ENCODE measurements around the gene GPR18.

GPR18 gene, protein sequence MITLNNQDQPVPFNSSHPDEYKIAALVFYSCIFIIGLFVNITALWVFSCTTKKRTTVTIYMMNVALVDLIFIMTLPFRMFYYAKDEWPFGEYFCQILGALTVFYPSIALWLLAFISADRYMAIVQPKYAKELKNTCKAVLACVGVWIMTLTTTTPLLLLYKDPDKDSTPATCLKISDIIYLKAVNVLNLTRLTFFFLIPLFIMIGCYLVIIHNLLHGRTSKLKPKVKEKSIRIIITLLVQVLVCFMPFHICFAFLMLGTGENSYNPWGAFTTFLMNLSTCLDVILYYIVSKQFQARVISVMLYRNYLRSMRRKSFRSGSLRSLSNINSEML

DNA sequence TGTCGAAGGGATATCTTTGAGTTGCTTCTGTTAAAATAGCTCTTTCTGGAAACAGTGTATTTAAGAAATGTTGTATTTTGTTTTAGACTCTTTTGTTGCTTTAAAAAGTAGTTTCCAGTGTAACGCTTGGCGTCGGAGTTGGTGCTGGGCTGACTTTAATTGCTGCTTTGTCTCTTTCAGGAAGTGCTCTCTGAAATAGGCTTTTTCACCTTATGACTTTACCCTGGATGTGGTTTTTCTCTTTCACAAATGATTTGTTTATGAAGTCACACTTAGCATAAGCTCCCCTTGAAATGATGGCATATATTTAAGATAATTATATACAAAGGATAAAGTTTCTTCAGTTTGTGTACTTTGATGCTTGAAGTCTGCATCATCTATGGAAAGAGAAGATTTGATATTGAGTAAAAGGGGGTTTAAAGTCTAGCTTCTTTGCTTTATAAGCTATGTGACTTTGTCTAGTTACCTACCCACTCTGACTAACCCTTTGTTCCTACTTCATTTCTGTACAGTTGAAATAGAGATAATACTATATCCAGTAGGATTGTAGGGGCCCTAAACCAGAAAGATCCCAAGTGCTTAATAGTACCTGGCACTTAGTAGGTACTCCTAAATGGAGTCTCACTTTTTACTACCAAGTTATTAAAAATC lies at the start of gene GPR18:
TSS of gene GPR18 (minus strand) at position 170 of the 651 bp plus-strand sequence. CDS start 2,507 bp downstream, outside the sequence.
- no peak for DNase-seq (ENCODE audit: low read depth in 2 of 2)

DNA sequence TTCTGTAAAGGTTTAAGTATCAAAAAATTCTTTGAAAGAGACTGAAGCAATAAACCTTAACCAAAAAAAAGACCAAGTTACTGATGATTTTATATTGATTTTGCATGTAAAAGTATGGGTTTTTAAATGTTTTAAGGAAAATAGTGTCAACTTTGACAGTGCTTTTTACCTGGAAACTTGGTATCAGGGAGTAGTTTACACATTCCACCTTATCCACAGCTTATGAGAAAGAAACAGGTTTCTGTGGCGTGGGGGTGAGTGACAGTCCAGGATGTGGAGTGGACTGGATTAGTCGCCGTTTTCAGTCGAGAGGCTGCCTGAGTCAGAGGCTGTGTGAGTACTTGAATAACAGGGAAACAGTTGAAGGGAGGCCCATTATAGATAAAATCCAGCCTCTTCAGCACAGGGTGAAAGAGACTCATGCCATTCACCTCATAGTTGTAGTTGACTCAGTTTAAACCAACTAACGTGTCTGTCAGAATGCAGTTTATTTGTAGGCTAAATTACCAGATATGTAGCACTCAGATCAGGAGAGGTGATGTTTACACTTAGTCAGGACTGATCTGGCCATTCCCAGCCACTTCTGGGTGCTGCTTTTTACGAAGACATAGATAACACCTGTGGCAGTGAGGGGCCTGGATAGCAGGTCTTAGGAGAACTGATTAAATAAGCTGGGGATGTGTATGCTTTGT lies 49.6 kb upstream of the GPR18 start:
- DNase-seq (ENCODE audit: low read depth in 2 of 2), result peak; percentile 59 to 75

DNA sequence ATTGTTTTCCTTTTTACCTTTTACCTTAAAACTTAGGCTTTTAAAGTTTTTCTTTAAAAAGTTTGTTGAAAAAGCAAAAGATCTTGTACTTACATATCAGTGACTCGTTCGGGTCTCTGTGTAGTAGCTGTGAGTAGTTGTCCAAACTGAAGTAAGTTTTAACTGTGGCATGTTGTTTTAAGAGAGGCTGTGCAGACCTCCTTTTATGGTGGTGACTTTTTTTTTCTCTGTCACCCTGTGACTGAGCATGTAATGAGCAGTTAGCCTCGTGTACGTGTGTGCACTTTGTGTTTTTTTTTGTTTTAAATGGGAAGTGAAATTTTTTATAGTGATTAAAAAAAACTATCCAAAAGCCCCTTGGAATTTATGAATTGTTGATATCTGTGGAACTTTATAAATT lies 49.1 kb upstream of the GPR18 start, which contains the start of gene GPR183:
TSS of gene GPR183 (minus strand) at position 153 of the 400 bp plus-strand sequence. CDS start 11,254 bp downstream, outside the sequence.
- no peak for DNase-seq (ENCODE audit: low read depth in 2 of 2)

DNA sequence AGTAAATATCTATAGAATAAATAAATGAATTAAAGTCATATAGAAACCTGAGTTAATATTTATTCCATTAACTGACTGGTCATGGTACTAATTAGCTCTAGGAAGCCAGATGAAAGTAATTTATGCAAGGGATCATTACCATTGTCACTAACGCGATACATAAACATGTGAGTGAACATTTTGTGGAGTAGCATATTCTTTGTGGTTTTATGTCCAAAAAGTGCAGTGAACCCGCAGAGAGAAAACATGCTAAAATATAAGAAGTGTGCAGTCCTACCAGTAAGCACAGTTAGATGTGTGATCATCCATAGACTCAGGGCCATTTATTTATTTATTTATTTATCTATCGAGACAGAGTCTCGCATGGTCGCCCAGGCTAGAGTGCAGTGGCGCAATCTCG lies 47.4 kb upstream of the GPR18 start:
- no peak for DNase-seq (ENCODE audit: low read depth in 2 of 2)

DNA sequence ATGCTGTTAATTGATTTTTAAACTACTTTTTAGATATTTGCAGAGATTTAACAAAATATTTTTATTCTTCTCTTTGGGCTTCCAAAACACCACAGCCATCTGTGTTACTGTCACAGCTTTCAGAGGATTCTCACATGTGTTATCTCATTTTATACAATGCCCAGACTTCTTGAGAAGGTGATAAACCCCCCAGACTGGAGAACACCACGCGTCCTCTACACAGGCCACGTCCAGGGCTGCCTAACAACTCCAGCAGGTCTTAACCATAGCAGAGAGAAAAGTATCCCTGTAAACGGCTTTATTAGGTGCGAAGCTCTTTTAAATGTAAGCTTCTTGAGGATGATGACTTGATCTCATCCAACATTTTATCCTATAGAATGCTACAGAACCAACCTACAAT lies 47.0 kb upstream of the GPR18 start:
- DNase-seq (ENCODE audit: low read depth in 2 of 2), result no peak

DNA sequence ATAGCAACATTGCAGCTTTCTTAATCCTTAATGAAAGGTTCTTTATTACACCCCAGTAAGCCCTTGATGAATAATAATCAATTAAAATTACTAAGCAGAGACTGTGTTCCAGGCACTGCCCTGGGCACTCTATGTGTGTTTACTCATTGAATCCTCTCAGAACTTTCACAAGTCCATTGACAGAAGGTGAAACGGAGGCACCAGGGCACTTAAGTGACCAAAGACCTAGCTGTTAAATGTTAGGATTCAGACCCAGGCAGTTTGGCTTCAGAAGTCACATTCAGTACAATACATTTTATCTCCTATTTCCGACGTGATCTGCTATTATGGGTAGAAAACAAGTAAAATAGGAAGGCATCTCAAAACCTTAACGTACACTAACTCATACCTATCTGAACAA lies 46.4 kb upstream of the GPR18 start:
- DNase-seq (ENCODE audit: low read depth in 2 of 2), result no peak

DNA sequence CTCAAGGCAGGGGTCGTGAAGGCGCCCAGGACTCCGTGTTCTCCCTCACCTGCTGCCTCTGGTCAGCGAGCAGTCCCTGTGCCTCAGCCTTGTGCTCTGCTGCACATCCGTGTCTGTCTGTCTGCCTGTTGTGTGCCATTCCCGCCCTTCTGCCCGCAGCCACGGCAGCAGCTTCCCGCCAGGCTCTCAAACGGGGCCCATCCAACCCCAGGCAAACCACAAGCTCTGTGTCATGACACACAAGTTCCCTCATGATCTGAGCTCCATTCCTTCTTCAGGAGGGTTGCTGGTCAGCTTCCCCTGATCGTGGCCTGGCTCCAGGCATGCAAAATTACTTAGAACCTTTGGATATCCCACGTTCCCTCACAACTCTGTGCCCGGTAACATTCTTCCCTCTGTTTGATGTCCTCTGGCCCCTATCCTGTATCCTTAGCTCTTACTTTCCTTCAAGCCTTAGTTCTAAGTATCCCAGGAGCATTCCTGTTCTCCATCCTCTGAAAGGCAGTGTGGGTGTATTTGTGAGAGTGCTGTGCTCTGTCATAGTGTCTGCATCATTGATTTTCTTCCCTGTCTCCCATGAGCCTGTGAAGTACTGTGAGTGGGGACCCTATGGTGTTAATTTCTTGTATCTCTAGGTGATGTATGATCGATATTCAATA lies 45.8 kb upstream of the GPR18 start:
- peak in 1 of 2 experiments; percentile 60 for DNase-seq (ENCODE audit: low read depth in 2 of 2)

DNA sequence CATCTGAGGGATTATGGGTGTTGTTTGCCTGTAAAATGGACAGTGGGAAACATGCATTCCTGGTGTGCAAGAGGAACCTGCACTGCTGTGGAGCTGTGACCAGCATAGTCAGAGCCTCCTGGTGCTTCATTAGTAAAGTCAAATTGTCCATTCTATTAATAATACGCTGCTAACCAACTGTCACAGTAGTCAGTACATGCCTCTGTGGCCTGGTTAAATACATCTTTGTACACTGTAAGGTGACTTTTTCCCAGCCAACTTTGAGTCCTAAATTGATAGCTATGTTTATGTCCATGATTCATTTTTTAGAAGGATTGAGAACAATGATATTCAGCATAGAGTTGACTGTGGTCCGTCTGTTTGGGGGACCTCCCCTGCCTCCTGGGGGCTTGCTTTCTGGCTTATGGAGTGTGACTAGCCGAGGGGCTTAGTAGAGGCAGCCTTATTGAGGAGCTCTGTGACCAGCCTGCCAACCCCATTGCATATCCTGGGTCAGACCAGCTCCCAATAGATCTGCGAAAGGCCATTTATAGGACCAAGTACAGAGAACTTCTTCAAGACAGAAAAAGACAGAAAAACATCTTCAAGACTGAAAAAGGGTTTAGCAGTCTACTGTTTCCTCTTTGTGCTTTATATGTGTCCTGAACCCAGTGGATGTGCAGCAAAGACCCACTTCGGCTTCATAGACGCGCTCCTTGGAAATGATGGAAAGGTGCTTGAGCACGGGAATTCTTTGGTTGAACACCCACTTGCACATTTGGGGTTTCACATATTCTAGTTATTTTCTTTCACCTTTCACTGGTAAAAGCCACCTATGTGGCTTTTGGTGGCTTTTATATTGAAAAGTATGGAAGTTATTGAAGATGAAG lies 44.7 kb upstream of the GPR18 start:
- DNase-seq (ENCODE audit: low read depth in 2 of 2), result no peak

DNA sequence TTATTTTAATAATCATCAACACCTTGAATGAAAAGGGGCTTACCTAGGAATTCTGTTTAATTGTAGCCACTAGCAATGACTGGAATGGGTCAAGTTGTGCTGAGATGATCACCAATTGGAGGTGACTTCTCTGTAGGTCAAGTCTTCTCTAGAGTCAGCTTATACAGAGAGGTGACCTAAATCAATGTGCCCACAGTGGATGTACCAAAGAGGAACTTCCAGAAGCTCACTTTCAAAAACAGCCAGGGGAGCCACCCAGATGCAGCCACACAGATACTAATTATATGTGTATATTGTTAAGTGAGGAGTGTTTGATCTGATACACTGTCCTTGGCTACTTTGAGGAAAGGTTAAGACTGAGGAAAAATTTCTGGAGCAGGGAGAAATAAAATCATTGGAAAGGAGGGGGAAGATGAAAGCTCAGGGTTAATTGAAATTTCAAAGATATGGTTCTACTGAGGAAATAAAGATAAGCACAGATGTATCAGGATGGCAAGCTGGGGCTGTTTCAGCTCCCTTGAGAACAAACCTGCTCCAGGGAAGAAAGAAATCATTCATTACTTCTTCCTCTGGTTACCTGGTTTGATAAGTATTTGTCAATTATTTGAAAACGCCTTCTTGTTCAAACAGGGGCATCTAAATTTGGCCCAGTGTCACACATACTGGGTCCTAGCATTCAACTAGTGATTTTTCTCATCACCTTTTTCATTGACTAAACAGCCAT lies 43.9 kb upstream of the GPR18 start:
- DNase-seq (ENCODE audit: low read depth in 2 of 2), result no peak

DNA sequence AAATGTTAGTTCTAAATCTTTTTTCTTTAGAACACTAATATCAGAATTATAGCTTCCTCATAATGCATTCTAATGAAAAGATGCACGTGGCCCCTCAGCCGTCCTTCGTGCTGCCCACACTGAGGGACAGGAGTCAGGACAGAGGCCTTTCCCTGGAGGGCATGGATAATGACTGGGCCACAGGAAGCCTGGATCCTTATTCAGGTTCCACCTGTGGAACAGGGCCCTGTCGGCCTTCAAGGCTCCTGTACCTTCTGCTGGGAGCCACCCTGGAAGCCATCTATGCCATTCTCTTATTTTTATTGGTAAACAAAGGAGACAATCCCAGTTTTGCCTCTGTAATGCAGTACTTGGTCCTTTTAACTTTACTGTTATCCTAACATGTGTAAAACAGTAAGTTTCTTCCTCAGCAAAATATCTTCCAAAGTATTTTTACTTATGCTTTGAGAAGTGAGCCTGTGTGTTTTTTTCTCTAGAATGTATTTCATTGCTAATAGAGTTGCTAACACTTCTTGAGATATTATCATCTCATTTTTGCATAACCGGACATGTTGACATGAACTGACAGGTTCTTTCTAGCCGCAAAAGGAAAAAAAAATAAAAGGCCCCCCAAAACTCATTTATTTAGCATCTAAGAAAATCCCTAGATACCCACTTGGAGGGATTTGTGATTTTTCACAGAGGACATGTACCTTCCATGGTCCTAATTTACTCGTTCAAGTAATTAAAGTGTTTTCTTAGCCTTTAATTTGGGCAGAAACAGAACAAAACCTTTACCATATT lies 43.1 kb upstream of the GPR18 start:
- DNase-seq (ENCODE audit: low read depth in 2 of 2), result no peak

DNA sequence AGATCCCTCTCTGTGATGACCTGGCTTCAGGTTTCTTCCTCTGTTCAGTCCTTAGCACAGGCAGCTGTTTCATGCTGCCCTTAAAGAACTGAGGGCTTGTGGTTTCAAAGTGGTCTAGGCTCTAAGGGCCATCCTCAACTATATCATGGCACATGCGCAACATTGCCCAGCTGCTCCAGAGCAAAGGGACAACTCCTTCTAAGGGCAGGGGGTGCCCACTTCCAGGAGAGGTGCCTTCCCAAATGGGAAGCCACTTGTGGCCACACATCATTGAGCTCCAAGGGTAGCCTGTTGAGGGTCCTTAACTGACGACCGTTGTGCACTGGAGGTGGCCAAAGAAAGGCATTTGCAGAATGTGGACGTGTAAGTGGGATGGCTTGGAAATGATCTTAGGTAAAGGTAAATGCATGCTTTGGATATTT lies 41.8 kb upstream of the GPR18 start:
- no peak for DNase-seq (ENCODE audit: low read depth in 2 of 2)

DNA sequence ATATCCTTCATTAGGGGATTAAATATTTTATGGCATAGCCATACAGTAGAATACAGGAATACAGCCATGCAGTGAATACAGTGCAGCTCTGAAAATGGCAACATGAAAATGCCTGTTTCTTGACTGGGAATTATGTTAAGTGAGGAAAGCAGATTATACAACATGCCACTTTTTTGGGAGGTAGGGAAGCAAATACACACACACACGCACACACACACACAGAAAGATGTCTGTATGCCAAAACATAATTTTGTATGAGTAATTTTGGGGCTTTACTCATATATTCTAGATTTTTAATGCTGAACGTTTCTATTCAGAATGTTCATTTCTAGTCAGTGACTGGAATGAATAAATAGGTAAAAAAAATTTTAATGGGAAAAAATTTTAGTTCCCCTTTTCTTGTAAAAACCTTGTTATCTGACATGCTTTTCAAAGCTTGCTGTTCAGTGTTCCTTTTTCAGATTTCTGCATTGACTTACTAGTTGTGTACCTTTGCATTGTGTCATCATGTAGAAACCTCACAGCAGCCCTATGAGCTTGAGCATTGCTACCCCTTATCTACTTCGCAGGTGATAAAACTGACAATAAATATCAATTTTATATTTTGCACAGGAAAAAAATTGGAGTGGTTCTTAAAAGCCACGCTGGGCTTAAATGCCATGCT lies 41.2 kb upstream of the GPR18 start:
- DNase-seq (ENCODE audit: low read depth in 2 of 2), result no peak

DNA sequence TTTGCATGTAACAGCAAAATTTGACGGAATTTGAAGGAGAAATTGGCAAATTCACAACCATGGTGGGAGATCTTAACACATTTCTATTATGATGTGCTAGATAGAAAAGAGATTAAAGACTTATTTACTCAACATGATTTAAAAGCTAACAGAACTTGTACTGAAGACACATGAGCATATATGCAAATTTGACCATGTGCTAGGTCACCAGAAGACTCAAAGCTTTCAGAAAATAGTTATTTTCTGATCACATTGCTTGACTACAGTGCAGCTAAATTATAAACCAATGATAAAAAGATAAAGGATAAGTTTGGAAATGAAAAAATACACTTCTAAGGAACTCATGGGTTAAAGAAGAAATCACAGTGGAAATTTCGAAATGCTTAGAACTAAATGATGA lies 39.9 kb upstream of the GPR18 start:
- DNase-seq (ENCODE audit: low read depth in 2 of 2), result no peak

DNA sequence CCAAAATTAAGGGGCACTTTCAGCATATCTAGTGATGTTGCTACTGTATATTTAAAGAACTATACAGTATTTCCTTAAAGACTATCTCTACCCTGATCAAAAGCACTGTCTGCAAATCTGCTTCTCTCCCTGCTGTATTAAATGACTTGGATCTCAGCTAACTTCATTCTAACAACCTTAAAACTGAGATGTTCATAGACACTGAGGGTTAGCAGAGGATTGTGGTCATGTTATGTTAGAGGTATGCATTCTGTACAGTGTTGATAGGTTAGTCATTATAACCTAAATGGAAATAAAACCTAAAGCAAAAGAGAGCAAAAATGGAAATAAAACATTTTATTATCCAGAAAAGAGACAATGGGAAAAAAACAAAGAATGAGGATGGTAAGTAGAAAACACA lies 39.2 kb upstream of the GPR18 start:
- no peak for DNase-seq (ENCODE audit: low read depth in 2 of 2)

DNA sequence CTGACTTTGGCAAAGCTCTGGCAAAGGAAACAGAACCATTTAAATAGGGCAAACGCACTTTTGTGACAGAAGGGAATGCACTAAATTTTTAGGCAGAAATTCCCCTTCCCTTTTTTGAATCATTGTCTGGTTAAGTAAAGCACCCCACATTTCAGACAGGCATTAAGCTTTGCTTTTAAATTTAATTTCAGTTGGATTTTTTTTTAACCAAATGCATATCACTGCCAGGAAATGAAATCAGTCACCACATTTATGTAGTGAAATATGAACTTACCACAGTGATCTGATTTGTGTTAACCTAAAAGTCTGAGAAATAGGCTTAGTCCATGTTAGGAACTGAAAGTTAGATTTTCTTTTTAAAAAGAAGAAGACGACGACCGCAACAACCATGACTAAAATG lies 38.2 kb upstream of the GPR18 start:
- no peak for DNase-seq (ENCODE audit: low read depth in 2 of 2)

DNA sequence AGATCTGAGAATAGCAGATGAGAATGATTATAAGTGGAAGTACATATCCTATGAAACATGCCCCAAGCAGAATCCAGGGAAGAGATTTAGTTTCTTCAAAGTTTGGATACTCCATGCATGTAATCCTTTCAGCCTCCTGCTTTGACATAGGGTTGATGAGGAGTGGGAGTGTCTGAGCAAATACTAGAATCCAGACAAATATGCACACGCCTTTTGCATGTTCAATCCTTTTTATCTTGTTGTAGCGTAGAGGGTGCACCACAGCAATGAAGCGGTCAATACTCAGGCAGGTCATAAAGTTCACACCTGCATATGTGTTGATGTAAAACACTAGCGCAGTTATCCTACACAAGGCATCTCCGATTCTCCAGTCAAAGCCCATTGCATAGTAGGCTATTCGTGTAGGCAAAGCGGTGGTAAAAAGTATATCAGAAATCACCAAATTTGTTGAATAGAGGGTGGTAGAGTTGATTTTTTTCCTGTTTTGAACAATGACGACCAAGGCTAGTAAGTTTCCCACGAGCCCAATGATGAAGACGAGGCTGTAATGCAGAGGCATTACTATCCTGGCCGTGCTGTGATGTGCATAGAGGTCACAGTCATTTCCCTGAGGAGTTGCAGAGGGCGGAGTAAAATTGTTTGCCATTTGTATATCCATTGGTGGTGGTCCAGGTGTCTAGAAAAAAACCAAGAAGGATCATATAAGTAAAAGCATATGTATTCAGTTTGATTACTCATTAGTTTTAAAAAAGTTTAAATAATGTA lies 37.5 kb upstream of the GPR18 start:
- no peak for DNase-seq (ENCODE audit: low read depth in 2 of 2)

DNA sequence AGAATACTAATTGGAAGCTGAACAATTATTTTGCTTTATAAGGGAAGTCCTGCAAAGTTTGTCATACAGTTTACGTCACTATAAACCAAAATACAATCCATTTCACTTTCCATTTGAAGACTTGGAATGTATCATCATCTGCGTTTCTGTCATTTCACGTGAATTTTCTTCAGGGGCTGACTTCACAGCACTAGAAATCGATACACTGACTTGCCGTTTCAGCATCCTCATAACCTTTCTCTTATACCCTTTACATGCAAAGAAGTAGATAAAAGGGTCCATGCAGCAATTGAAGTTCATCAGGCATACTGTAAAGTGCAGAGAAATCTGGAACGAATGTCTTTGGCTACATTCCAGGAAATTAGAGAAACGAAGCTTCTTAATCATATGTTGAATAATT lies 36.8 kb upstream of the GPR18 start:
- no peak for DNase-seq (ENCODE audit: low read depth in 2 of 2)

DNA sequence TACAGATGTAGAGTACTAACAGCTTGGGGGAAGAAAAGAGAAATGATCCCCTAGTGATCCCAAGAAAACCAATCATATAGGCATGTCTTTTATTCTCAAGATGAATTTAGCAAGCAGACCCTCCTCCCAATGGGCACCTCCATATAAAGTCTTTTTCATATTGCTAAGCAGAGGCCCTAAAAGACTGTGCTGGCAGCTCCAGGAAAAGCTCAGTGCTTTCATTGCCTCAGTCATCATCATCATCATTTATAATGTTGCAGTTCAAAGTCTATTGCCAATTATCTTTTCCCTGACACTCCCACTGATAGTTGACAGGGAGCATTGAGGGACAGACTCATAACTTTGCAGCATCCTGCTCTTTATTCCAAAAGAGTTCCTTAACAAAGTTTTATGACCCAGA lies 36.0 kb upstream of the GPR18 start:
- DNase-seq (ENCODE audit: low read depth in 2 of 2), result no peak
